ENCODE results near the gene PCBP3.

PCBP3 gene

DNA sequence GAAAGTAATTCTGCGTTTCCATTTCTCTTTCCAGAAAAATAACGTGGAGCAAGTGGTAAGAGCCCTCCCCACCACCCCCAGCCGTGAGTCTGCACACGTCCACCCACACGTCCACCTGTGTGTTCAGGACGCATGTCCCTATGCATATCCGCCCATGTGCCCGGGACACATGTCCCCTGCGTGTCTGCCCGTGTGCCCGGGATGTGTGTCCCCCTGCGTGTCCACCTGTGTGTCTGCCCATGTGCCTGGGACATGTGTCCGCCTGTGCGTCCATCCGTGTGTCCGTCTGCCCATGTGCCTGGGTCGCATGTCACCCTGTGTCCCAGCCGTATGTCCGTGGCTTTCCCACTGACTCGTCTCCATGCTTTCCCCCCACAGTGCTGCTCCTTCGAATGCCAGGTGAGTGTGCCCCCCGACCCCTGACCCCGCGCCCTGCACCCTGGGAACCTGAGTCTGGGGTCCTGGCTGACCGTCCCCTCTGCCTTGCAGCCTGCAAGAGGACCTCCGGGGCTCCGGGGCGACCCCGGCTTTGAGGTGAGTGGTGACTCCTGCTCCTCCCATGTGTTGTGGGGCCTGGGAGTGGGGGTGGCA, 343.7 kb downstream of the PCBP3 start:
- Histone ChIP-seq H3K9ac (ENCODE audit: low read depth, low read length) (no peak overlapping the region), H3K4me3 (ENCODE audit: low read depth, low read length) (no peak overlapping the region), H3K9me3 (ENCODE audit: control insufficient read depth, insufficient read depth, low read length) (no peaks in the 10 kb centered on the region), H3K36me3 (ENCODE audit: control insufficient read depth, insufficient read depth, low read length) (peaks cover 63% of the 10 kb centered on the region), H3K27me3 (ENCODE audit: control insufficient read depth, insufficient read depth, low read length) (peaks cover 5% of the 10 kb centered on the region), H3K4me1 (ENCODE audit: control insufficient read depth, insufficient read depth, low read length) (no peaks in the 10 kb centered on the region)

DNA sequence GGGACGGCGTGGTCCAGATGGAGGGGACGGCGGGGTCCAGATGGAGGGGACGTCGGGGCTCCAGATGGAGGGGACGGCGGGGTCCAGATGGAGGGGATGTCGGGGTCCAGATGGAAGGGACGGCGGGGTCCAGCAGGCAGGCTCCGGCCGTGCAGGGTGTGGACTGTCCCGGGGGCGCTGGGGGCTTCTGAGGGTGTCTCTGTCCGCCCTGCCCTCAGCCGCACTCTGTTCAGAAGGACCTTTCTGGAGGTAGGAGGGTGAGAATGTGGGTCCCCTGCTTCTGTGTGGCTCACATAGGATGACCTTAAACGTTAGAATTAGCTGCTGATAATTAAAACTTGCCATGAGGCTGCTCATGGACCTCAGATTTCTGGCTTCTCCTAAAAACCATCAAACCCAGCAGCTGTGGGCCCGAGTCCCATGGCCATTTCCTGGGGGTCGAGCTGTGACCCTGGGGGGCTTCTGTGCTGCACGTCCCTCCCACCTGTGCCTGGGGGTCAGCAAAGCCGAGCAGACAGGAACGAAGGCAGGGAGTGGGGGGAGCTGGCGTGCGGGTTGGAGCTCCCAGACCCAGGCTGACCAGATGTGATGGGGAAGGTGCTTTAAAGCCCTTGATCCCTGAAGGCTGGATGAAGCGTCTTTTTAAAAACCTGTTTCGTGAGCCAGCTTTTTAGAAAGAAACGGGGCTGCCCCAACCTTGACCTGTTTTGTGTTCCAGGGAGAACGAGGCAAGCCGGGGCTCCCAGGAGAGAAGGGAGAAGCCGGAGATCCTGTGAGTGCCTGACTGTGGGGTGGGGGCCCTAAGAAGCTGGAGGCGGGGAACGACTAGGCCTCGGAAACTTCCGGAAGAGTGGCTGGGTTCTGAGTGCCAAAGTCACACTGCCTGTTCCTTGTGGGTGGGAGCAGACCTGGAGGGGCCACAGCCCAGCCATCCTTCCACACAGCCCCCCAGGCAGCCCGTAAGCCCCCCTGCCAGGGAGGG, 345.1 kb downstream of the PCBP3 start:
- Histone ChIP-seq H3K36me3 (ENCODE audit: control insufficient read depth, insufficient read depth, low read length) (peaks cover 77% of the 10 kb centered on the region), H3K27me3 (ENCODE audit: control insufficient read depth, insufficient read depth, low read length) (peaks cover 5% of the 10 kb centered on the region), H3K9ac (ENCODE audit: low read depth, low read length) (no peak overlapping the region), H3K4me1 (ENCODE audit: control insufficient read depth, insufficient read depth, low read length) (no peaks in the 10 kb centered on the region), H3K4me3 (ENCODE audit: low read depth, low read length) (no peak overlapping the region), H3K9me3 (ENCODE audit: control insufficient read depth, insufficient read depth, low read length) (no peaks in the 10 kb centered on the region)

DNA sequence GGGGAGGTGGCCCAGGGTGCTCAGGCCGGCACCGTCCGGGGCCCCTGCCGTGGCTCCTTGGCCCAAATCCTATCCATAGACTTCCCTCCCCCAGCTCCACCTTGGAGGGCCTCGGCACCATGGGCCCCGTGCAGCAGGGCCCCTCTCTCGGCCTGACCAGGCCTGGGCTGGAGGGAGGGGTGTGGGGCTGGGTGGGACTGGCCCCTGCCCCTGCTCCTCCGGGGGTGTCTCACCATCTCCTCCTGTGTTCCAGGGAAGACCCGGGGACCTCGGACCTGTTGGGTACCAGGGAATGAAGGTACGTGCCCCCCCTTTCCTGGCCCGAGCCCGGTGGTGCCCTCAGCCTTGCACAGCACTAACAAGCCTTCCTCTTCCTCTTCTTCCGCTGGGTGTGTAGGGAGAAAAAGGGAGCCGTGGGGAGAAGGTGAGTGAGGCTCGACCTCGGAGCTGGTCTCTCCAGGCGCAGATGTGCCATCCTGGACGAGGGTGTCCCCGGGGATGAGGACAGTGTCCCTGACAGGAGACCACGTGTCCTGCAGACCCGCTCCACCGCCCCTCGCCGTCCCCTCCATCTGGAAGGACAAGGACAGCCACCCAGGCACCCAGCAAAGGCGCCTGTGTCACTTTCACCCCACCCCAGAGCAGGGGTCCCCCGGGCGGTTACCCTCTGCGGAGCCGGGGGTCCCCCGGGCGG, 346.0 kb downstream of the PCBP3 start:
- Histone ChIP-seq H3K4me1 (ENCODE audit: control insufficient read depth, insufficient read depth, low read length) (no peaks in the 10 kb centered on the region), H3K9ac (ENCODE audit: low read depth, low read length) (no peak overlapping the region), H3K9me3 (ENCODE audit: control insufficient read depth, insufficient read depth, low read length) (no peaks in the 10 kb centered on the region), H3K27me3 (ENCODE audit: control insufficient read depth, insufficient read depth, low read length) (peaks cover 5% of the 10 kb centered on the region), H3K4me3 (ENCODE audit: low read depth, low read length) (no peak overlapping the region), H3K36me3 (ENCODE audit: control insufficient read depth, insufficient read depth, low read length) (peaks cover 77% of the 10 kb centered on the region)

DNA sequence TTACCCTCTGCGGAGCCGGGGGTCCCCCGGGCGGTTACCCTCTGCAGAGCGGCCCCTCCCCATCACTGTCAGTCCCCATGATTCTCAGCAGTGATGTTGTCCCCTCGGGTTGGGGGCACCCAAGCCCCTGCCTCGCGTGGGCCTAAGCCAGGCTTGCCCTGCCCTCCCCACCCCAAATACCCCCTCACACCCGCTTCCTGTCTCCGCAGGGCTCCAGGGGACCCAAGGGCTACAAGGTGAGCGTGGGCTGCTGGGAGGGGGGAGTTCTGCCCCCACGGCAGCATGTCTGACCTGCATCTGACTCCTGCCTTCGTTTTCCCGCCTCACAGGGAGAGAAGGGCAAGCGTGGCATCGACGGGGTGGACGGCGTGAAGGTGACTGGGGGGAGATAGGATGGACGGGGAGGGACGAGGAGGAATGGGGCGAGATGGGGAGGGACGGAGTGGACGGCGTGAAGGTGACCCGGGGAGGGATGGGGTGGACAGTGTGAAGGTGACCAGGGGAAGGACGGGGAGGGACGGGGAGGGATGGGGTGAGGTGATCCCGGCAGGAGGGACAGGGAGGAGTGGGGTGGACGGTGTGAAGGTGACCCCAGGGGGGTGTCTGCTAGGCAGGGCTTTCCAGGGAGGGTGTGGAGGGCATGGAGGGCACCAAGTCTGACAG, 346.7 kb downstream of the PCBP3 start:
- H3K27me3 ChIP-seq (ENCODE audit: control insufficient read depth, insufficient read depth, low read length), result no peaks in the 10 kb centered on the region

DNA sequence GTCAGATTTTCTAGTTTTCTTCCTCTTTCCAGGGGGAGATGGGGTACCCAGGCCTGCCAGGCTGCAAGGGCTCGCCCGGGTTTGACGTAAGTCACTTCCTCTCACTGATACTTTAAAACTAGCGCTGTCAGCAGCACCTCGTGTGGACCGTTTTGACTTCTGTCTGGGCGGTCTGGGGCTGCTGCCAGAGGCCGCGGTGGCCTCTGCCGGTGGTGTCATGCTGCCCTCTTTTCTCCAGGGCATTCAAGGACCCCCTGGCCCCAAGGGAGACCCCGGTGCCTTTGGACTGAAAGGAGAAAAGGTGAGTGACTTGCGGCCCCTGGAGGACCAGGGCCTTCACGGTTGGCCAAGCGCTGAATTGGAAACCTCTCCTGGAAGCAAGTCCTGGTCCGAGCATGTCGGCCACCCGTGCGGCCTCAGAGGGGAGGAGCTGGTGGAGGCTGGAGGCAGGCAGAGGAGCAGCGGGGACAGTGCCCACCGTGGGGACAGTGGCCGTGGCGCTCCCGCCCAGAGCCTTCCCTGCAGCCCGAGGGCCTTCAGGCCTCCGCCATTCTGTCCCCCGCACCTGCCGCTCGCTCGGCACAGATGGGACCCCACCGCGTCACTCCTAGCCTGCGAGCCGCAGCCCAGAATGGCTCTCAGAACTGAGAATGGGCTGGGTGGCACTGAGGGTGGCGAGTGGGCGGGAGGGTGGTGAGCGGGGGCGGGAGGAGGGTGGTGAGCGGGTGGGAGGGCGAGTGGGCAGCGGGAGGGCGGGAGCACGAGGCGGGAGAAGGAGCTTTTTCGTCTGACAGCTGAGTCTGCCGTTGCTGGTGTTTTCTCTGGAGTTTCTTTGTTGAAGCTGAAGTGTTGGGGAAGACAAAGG, 347.4 kb downstream of the PCBP3 start:
- H3K9me3 ChIP-seq (ENCODE audit: control insufficient read depth, insufficient read depth, low read length), result no peaks in the 10 kb centered on the region
- H3K4me3 ChIP-seq (ENCODE audit: low read depth, low read length), result no peak overlapping the region
- peaks cover 75% of the 10 kb centered on the region for H3K36me3 ChIP-seq (ENCODE audit: control insufficient read depth, insufficient read depth, low read length)
- H3K9ac ChIP-seq (ENCODE audit: low read depth, low read length), result no peak overlapping the region
- H3K27me3 ChIP-seq (ENCODE audit: control insufficient read depth, insufficient read depth, low read length), result no peaks in the 10 kb centered on the region
- no peaks in the 10 kb centered on the region for H3K4me1 ChIP-seq (ENCODE audit: control insufficient read depth, insufficient read depth, low read length)

More for the DNA sequence above, 346.7 kb downstream of the PCBP3 start:
- no peak overlapping the region for H3K9ac ChIP-seq (ENCODE audit: low read depth, low read length)
- no peaks in the 10 kb centered on the region for H3K9me3 ChIP-seq (ENCODE audit: control insufficient read depth, insufficient read depth, low read length)
- H3K36me3 ChIP-seq (ENCODE audit: control insufficient read depth, insufficient read depth, low read length), result peaks cover 78% of the 10 kb centered on the region
- H3K4me1 ChIP-seq (ENCODE audit: control insufficient read depth, insufficient read depth, low read length), result no peaks in the 10 kb centered on the region
- H3K4me3 ChIP-seq (ENCODE audit: low read depth, low read length), result no peak overlapping the region

DNA sequence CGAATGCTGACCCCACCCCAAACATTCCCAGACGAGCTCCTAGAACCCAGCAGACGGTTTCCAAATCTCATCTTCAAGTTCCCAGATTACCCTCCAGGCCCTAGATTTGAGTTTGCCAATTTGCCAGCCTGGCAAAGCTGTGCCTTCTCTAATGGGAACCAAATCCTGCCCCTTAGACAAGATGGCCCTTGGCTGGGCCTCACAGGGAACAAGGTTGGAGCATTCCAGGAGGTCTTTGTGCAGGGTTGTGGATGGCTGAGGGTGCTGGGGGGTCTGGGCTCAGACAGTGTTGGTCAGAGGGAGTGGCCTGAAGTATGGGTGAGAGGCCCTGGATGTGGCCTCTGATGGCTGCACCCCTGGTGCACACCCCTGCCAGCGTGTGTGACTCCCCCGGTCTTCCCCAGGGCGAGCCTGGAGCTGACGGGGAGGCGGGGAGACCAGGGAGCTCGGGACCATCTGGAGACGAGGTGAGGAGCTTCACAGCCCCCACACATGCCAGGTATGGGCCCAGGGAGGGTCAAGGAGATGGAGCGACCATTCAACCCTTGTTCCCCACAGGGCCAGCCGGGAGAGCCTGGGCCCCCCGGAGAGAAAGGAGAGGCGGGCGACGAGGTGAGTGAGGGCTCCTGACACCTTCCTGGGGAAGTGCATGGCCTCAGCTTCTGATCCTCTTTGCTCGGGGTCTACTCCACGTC, 348.2 kb downstream of the PCBP3 start:
- H3K9me3 ChIP-seq (ENCODE audit: control insufficient read depth, insufficient read depth, low read length), result no peaks in the 10 kb centered on the region
- no peaks in the 10 kb centered on the region for H3K4me1 ChIP-seq (ENCODE audit: control insufficient read depth, insufficient read depth, low read length)
- H3K27me3 ChIP-seq (ENCODE audit: control insufficient read depth, insufficient read depth, low read length), result no peaks in the 10 kb centered on the region
- H3K9ac ChIP-seq (ENCODE audit: low read depth, low read length), result no peak overlapping the region
- peaks cover 75% of the 10 kb centered on the region for H3K36me3 ChIP-seq (ENCODE audit: control insufficient read depth, insufficient read depth, low read length)
- no peak overlapping the region for H3K4me3 ChIP-seq (ENCODE audit: low read depth, low read length)

All from iPS-15b (cell line).